PFSK-1 (cell line): ENCODE results near the gene CFAP70.

Source experiments
- REST ChIP-seq, 2 experiments: IDR thresholded peaks; 2 replicates each; pipeline versions ENCODE4 v1.6.1 to v1.8.0; 2011 to 2012; ENCODE audit warnings: low read depth in 2 of 2, low read length in 2 of 2, control low read depth in 1 of 2, inconsistent platforms in 1 of 2, mild to moderate bottlenecking in 1 of 2, moderate library complexity in 1 of 2; ENCODE audit not compliant: insufficient read depth in 1 of 2
- SIN3A ChIP-seq: IDR thresholded peaks from 2 replicates; pipeline ENCODE4 v1.6.1; 2012; ENCODE audit warnings: mild to moderate bottlenecking, low read length, moderate library complexity, borderline replicate concordance; ENCODE audit not compliant: insufficient read depth

GRCh38 chr10:73364964-73365363 lies 6.3 kb upstream of the CFAP70 start:
- TF ChIP-seq REST (IDR thresholded peaks at IDR 0.05; ENCODE audit: insufficient read depth in 1 of 2, low read depth in 2 of 2, low read length in 2 of 2) (no peak), SIN3A (no peak)
